Retinal pigment epithelial cell (primary cell): Measurements from ENCODE around the gene TMEM184A.
"Not testable (repeated sequence)": the region's sequence is repeated elsewhere in the genome, so short reads cannot be mapped to it uniquely, and the experiment has no call there.

Experiments
- DNase-seq: peaks from one replicate; pipeline ENCODE4 v3.0.0-alpha.2; 2010; ENCODE audit warnings: low read depth
- H3K4me3 ChIP-seq: 2 replicates; pipeline ENCODE4 v1.5.1; 2011; ENCODE audit warnings: mild to moderate bottlenecking, low read length, control low read depth, moderate library complexity
- CTCF ChIP-seq: conservative IDR thresholded peaks from 2 replicates; pipeline ENCODE4 v1.5.1; 2011; ENCODE audit warnings: low read depth, low read length, control low read depth, inconsistent platforms

TMEM184A gene

GRCh38 chr7:1516586-1517251 lies 39.3 kb downstream of the TMEM184A start:
- TF ChIP-seq CTCF = no peak
- DNase-seq = no peak
- H3K4me3 ChIP-seq = no peak overlapping the region

GRCh38 chr7:1515509-1515967 lies 40.5 kb downstream of the TMEM184A start:
- not testable (repeated sequence) for DNase-seq, H3K4me3 ChIP-seq

- no peak overlapping the region for H3K4me3 ChIP-seq
- TF ChIP-seq CTCF = no peak
- no peak for DNase-seq
Observed at GRCh38 chr7:1514995-1515401, 41.0 kb downstream of the TMEM184A start.

GRCh38 chr7:1514407-1514806 lies 41.6 kb downstream of the TMEM184A start:
- DNase-seq = no peak
- H3K4me3 ChIP-seq = no peak overlapping the region
- TF ChIP-seq CTCF = no peak

GRCh38 chr7:1513657-1514095 lies 42.3 kb downstream of the TMEM184A start:
- no peak overlapping the region for H3K4me3 ChIP-seq
- DNase-seq = no peak
- TF ChIP-seq CTCF = no peak

- TF ChIP-seq CTCF = no peak
- no peak overlapping the region for H3K4me3 ChIP-seq
- peak; percentile 41 for DNase-seq
Observed at GRCh38 chr7:1512781-1513656, 43.0 kb downstream of the TMEM184A start.

- no peak for DNase-seq
- TF ChIP-seq CTCF = no peak
- H3K4me3 ChIP-seq = no peak overlapping the region
Observed at GRCh38 chr7:1511444-1512422, 44.3 kb downstream of the TMEM184A start.
